SK-N-DZ (cell line): ENCODE data around the gene YBX2.

Experiments used
- DNase-seq: peaks from one replicate; pipeline ENCODE4 v3.0.0-alpha.2; 2015; ENCODE audit warnings: low spot score

YBX2 gene

DNA sequence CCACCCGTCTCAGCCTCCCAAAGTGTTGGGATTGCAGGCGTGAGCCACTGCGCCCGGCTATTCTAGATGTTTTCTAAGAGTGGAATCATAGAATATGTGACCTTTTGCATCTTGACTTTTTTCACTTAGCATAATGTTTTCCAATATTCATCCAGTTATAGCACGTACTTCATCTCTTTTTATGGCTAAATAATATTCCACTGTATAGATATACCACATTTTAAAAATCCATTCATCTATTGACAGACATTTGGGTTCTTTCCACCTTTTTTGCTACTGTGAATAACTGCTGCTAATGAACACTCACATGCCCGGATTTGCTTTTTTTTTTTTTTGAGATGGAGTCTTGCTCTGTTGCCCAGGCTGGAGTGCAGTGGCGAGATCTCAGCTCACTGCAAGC is 9.7 kb upstream of the YBX2 start:
- no peak for DNase-seq

GRCh38 chr17:7296189-7296861 is 1.9 kb upstream of the YBX2 start:
- DNase-seq: peak; percentile 81

GRCh38 chr17:7295230-7296180 is 1.1 kb upstream of the YBX2 start:
- no peak for DNase-seq

- DNase-seq: no peak
Observed at GRCh38 chr17:7293816-7294613, 424 bp downstream of the YBX2 start.

DNA sequence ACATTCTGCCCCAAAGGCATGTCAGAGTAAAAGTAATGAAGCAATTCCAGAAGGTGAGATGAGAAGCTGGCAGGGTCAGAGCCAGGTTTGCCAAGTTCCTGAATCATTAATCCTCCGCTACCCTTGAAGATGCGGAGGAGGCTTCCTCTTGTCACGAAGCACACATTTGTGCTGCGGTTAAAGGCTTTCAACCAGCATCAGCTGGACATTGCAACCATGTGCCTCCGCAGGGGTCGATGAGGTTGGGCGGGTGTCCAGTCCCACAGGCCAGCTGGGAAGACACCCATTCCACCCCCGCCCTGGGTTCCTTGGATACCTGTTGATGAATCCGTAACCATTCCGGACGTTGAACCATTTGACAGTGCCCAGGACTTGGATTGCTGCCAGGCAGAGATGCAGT is 1.3 kb downstream of the YBX2 start:
- DNase-seq: no peak

GRCh38 chr17:7292729-7293128 is 1.7 kb downstream of the YBX2 start:
- no peak for DNase-seq

- no peak for DNase-seq
Observed at GRCh38 chr17:7292194-7292593, 2.2 kb downstream of the YBX2 start.

- DNase-seq: no peak
Observed at GRCh38 chr17:7290685-7291084, 3.8 kb downstream of the YBX2 start.

DNA sequence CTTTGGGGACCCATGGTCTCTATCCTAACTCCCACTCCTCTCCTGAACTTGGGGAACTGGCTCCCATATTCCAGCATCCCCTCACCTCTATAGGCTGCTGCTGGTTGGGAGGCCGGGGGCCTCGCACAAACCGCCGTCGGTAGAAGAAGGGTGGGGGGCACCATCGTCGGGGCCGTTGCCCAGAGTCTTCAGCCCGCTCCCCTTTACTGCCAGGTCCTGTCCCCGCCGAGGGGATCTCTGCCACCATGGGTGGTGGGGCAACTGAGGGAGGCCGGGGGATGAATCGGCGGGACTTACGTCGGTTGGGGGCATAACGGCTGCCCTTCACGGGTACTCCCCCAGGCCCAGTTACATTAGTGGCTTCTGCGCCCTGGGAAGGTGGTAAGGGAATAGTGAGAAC is 4.3 kb downstream of the YBX2 start:
- no peak for DNase-seq

- no peak for DNase-seq
Observed at GRCh38 chr17:7289256-7290032, 5.0 kb downstream of the YBX2 start.

GRCh38 chr17:7285679-7286078 is 8.8 kb downstream of the YBX2 start:
- no peak for DNase-seq

DNA sequence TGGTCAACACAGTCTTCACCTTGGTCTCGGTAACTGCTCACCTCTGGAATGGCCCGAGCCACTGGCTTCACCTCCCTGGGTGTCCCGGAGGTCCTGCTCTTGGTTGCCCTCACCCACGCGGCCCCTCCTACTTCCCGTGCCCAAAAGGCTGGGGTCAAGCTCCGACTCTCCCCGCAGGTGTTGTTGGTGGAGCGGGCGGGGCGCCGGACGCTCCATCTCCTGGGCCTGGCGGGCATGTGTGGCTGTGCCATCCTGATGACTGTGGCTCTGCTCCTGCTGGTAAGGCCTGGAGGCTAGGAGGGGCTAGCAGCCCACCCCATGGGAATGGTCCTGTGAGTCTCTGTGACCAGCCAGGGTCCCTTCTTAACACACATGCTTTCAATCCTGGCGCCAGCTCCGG is 9.5 kb downstream of the YBX2 start:
- DNase-seq: no peak

DNA sequence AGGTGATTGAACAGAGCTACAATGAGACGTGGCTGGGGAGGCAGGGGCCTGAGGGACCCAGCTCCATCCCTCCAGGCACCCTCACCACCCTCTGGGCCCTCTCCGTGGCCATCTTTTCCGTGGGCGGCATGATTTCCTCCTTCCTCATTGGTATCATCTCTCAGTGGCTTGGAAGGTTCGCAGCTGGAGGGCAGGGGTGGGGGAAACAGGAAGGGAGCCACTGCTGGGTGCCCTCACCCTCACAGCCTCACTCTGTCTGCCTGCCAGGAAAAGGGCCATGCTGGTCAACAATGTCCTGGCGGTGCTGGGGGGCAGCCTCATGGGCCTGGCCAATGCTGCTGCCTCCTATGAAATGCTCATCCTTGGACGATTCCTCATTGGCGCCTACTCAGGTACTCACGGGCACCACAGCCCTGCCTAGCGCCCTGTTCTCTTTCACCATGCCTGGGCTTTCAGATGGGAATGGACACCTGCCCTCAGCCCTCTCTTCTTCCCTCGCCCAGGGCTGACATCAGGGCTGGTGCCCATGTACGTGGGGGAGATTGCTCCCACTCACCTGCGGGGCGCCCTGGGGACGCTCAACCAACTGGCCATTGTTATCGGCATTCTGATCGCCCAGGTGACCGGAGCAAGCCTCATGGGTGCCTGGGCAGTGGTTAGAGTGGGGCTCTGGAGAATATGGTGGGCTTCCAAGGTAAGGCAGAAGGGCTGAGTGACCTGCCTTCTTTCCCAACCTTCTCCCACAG is 10.8 kb downstream of the YBX2 start:
- DNase-seq: no peak

- DNase-seq: no peak
Observed at GRCh38 chr17:7282752-7283321, 11.6 kb downstream of the YBX2 start.

GRCh38 chr17:7281953-7282751 is 12.3 kb downstream of the YBX2 start:
- DNase-seq: no peak

DNA sequence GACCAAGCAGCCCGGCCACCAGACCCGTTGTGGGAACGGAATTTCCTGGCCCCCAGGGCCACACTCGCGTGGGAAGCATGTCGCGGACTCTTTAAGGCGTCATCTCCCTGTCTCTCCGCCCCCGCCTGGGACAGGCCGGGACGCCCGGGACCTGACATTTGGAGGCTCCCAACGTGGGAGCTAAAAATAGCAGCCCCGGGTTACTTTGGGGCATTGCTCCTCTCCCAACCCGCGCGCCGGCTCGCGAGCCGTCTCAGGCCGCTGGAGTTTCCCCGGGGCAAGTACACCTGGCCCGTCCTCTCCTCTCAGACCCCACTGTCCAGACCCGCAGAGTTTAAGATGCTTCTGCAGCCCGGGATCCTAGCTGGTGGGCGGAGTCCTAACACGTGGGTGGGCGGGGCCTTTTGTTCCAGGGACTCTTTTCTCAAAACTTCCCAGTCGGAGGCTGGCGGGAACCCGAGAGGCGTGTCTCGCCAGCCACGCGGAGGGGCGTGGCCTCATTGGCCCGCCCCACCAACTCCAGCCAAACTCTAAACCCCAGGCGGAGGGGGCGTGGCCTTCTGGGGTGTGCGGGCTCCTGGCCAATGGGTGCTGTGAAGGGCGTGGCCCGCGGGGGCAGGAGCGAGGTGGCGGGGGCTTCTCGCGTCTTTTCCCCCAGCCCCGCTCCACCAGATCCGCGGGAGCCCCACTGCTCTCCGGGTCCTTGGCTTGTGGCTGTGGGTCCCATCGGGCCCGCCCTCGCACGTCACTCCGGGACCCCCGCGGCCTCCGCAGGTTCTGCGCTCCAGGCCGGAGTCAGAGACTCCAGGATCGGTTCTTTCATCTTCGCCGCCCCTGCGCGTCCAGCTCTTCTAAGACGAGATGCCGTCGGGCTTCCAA is 13.1 kb downstream of the YBX2 start, which contains the start of gene SLC2A4:
Gene SLC2A4 (plus strand): TSS at position 645 of the 879 bp plus-strand sequence. CDS start 217 bp downstream, at position 862.
- peak; percentile 98 for DNase-seq

DNA sequence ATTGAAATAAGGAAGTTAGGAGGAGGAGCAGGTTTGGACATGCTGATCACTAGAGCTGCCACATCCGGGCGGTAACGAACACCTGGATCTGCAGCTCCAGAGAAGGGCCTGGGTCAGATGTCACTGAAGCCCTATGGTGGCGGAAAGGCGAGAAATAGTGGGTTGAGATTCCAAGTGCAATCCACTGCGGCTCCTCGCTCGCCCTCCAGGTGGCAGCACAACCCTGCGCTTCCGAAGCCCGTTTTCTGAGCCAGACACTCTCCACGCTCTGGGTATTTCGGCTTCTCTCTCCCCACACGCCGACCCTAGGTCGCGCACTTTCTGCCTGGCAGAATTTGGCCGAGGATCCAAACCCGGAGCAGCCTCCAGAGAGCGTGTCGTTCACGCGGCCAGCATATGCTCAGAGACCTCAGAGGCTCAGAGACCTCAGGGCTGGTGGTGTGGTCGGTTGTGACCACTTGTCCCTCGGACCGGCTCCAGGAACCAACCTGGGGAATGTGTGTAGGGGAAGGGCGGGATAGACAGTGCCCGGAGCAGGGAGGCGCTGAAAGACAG is 13.8 kb downstream of the YBX2 start:
- peak; percentile 88 for DNase-seq

- no peak for DNase-seq
Observed at GRCh38 chr17:7279448-7279847, 15.0 kb downstream of the YBX2 start.
